SK-N-MC (cell line): ENCODE data around the gene TGM5.

Experiments
- EZH2 ChIP-seq: fragments of 200-600 bp; sonication (generic); IDR thresholded peaks from one replicate; pipeline ENCODE4 v1.6.1; 2017; ENCODE audit warnings: antibody characterized with exemption
- POLR2AphosphoS5 ChIP-seq: IDR thresholded peaks from 2 replicates; pipeline ENCODE4 v1.6.1; 2012; ENCODE audit warnings: mild to moderate bottlenecking, low read depth, low read length, borderline replicate concordance

GRCh38 chr15:43299884-43300283, 33.2 kb upstream of the TGM5 start:
- no peak for TF ChIP-seq EZH2
- TF ChIP-seq POLR2AphosphoS5 = no peak
